Measurements from ENCODE around the gene CLEC9A. TPM values are rescaled to one million over a fixed set of nuclear protein-coding genes. Genes with fewer than 3 reads are reported as not detected.
A peak's percentile ranks its signal among the peaks of the same experiment; 100 is the strongest.

The CLEC9A gene
- polyA plus RNA-seq, 3 donors: 0.07 to 0.59 TPM; not detected in 1

GRCh38 chr12:10048526-10048925 lies 18.0 kb downstream of the CLEC9A start:
- H3K4me1 Mint-ChIP-seq: peaks cover 36% of the 10 kb centered on the region
- H3K4me1 ChIP-seq (ENCODE audit: control insufficient read depth in 1 of 2, insufficient read depth in 2 of 2, low read length in 2 of 2): peaks cover 25 to 30% of the 10 kb centered on the region in 2 donors
- no peaks in the 10 kb centered on the region for H3K36me3 ChIP-seq (replicated peaks in 1 of 2; ENCODE audit: control insufficient read depth in 1 of 2, insufficient read depth in 2 of 2, low read length in 2 of 2)
- TF ChIP-seq CTCF (IDR thresholded peaks at IDR 0.05): no peak
- H2AFZ ChIP-seq (ENCODE audit: insufficient read depth, low read depth, low read length, poor library complexity, severe bottlenecking): no peak overlapping the region
- H4K20me1 ChIP-seq (ENCODE audit: insufficient read depth, low read length): no peaks in the 10 kb centered on the region
- no peaks in the 10 kb centered on the region for H3K79me2 ChIP-seq (ENCODE audit: insufficient read depth, low read length)
- no peaks in the 10 kb centered on the region for H3K27me3 ChIP-seq (ENCODE audit: control insufficient read depth in 2 of 2, insufficient read depth in 2 of 2, low read length in 2 of 2)
- no peaks in the 10 kb centered on the region for H3K27me3 Mint-ChIP-seq (ENCODE audit: low read depth in 3 of 3)
- no peak overlapping the region for H3K4me3 Mint-ChIP-seq
- WGBS (ENCODE audit: insufficient coverage): 0% methylated on average over 2 of the region's 3 CpGs
- no peak overlapping the region for H3K9ac ChIP-seq (ENCODE audit: insufficient read depth, low read length, poor library complexity, severe bottlenecking)
- peaks cover 0 to 3% of the 10 kb centered on the region in 2 donors for H3K36me3 Mint-ChIP-seq
- H3K27ac ChIP-seq (ENCODE audit: low read depth in 1 of 2, low read length in 2 of 2): peak overlapping the region in 1 of 2 donors; percentile 23
- H3K9me3 ChIP-seq (replicated peaks in 1 of 2; ENCODE audit: control insufficient read depth in 1 of 2, insufficient read depth in 1 of 2, low read length in 2 of 2): no peaks in the 10 kb centered on the region
- H3K27ac Mint-ChIP-seq: peak overlapping the region in 6 of 7 donors; percentile 0 to 77 (median 54)
- intact Hi-C loops (cut with micrococcal nuclease): no loop called here
- H3K9me3 Mint-ChIP-seq: peaks cover 0 to 3% (median 2%) of the 10 kb centered on the region in 7 donors
- no peak overlapping the region for H3K4me3 ChIP-seq (replicated peaks in 1 of 3; ENCODE audit: low read depth in 2 of 3, low read length in 3 of 3)
- H3K4me2 ChIP-seq (replicated peaks; ENCODE audit: extremely low read depth, low read length, poor library complexity, severe bottlenecking): peak overlapping the region; percentile 29
- peak in 2 of 3 donors; percentile 39 to 54 for DNase-seq

DNA sequence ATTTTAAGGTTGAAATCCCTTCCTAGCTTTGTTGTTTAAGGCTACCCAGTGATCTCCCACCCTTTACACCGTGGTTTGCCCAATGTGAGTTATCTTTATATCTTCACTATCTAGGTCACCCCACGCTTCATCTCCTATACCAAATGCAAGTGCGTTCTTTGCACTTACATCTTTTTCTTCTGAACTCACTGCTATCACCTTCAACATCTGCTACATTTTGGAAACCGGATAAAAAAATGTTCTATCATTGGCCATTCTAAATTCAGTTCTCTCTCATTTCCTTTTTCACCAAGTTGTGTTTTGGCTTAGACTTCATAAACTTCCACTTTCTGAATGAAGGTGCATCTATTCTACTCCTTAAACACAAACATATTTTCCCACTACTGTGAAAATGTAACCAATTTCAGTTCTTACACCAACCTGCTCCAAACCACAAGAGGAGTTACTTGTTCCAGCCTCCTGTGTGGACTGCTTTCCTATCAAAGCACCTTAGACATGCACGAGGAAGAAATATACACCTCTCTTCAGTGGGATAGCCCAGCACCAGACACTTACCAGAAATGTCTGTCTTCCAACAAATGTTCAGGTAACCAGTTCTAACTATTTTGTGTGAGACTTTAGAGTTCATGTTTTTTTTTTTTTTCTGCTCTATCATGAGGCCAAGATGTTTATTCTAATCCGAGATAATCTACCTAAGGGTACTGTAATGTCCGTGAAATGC lies 21.9 kb downstream of the CLEC9A start:
- Mint-ChIP-seq H3K27ac (peak overlapping the region in 4 of 7 donors; percentile 1 to 59 (median 27)), H3K27me3 (ENCODE audit: low read depth in 3 of 3) (no peaks in the 10 kb centered on the region), H3K4me3 (peak overlapping the region; percentile 54 to 82), H3K36me3 (no peaks in the 10 kb centered on the region), H3K9me3 (peaks cover 0 to 3% (median 2%) of the 10 kb centered on the region in 7 donors), H3K4me1 (peaks cover 44% of the 10 kb centered on the region)
- H2AFZ ChIP-seq (ENCODE audit: insufficient read depth, low read depth, low read length, poor library complexity, severe bottlenecking): peak overlapping the region; percentile 44
- H3K27me3 ChIP-seq (ENCODE audit: control insufficient read depth in 2 of 2, insufficient read depth in 2 of 2, low read length in 2 of 2): no peaks in the 10 kb centered on the region
- H3K79me2 ChIP-seq (ENCODE audit: insufficient read depth, low read length): no peaks in the 10 kb centered on the region
- no peaks in the 10 kb centered on the region for H3K9me3 ChIP-seq (replicated peaks in 1 of 2; ENCODE audit: control insufficient read depth in 1 of 2, insufficient read depth in 1 of 2, low read length in 2 of 2)
- H3K27ac ChIP-seq (ENCODE audit: low read depth in 1 of 2, low read length in 2 of 2): peak overlapping the region in 1 of 2 donors; percentile 28
- H3K4me3 ChIP-seq (replicated peaks in 1 of 3; ENCODE audit: low read depth in 2 of 3, low read length in 3 of 3): peak overlapping the region in 2 of 3 experiments; percentile 32 to 58
- no peak for TF ChIP-seq CTCF (IDR thresholded peaks at IDR 0.05)
- peak overlapping the region; percentile 58 for H3K4me2 ChIP-seq (replicated peaks; ENCODE audit: extremely low read depth, low read length, poor library complexity, severe bottlenecking)
- H4K20me1 ChIP-seq (ENCODE audit: insufficient read depth, low read length): no peaks in the 10 kb centered on the region
- no peak overlapping the region for H3K9ac ChIP-seq (ENCODE audit: insufficient read depth, low read length, poor library complexity, severe bottlenecking)
- DNase-seq: no peak
- 4% methylated on average over 3 of the region's 7 CpGs for WGBS (ENCODE audit: insufficient coverage)
- peaks cover 25 to 30% of the 10 kb centered on the region in 2 donors for H3K4me1 ChIP-seq (ENCODE audit: control insufficient read depth in 1 of 2, insufficient read depth in 2 of 2, low read length in 2 of 2)
- intact Hi-C loops (cut with micrococcal nuclease): no loop called here
- H3K36me3 ChIP-seq (replicated peaks in 1 of 2; ENCODE audit: control insufficient read depth in 1 of 2, insufficient read depth in 2 of 2, low read length in 2 of 2): no peaks in the 10 kb centered on the region
